ENCODE results near the gene NNAT.

NNAT gene

GRCh38 chr20:37567671-37568588 is 46.9 kb downstream of the NNAT start:
- DNase-seq = no peak

DNA sequence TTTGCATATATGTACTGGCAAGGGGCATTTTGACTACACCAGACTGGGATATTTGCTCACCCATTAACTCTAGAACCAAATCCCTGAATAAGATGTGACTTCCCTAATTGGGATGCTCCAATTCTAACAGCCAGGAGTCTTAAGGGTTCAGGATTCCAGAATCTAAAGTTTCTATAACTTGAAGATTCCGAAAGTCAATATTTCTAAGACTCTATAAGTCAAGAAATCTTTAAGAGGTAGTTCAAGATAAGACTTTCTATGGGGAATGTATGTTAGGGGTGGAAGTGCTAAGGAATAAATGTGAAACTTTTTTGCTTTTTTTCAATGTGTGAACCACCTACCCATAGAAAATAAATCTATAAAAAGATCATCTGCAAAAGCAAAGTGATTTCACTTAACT is 49.4 kb downstream of the NNAT start:
- DNase-seq = no peak

DNA sequence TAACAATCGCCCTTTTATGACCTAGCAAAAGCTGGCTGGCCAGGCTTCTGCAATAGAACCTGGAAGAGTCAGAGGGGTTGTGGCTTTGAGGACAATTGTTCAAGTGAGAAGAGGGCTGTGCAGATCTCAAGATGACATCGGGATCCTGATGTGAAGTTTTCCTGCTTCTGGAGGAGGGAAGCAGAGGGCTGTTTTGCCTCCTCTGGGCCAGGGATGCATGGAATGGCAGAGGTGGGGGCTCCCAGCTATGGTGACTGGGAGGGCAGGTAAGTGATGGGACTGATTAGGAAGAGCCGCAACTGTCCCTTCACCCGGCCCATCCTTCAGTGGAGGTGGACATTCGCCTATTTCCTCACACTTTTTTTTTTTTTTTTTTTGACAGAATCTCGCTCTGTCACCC is 50.0 kb downstream of the NNAT start:
- DNase-seq = no peak
